Naive thymus-derived CD4-positive, alpha-beta T cell (primary cell): ENCODE data around the gene FLRT2. TPM values are rescaled to one million over a fixed set of nuclear protein-coding genes. Genes with fewer than 3 reads are reported as not detected.

Source experiments
- ATAC-seq: fragments of 150-1000 bp; cut with Tn5 transposase; 2 replicates; pipeline ENCODE4 v1.10.0; 2021; ENCODE audit warnings: mild to moderate bottlenecking, moderate library complexity
- CTCF ChIA-PET: fragments of 350-600 bp; sonication (Branson Sonifier 250); formaldehyde crosslinking; loops from one replicate; lab custom pipeline; 2021; ENCODE audit warnings: antibody characterized with exemption; lab: Charles Lee
- POLR2A ChIA-PET: fragments of 350-600 bp; sonication (Branson Sonifier 250); formaldehyde crosslinking; loops from one replicate; lab custom pipeline; 2021; ENCODE audit warnings: antibody characterized with exemption, inconsistent platforms; lab: Charles Lee
- DNase-seq, 9 donors: peaks; one replicate each; pipeline versions ENCODE4 v3.0.0 to v3.0.0-alpha.2; 2020 to 2022; ENCODE audit warnings: mixed read lengths in 1 of 9
- H3K27ac ChIP-seq: one replicate; pipeline ENCODE4 v1.7.0; 2013; ENCODE audit warnings: mild to moderate bottlenecking, low read depth, low read length, moderate library complexity
- H3K27me3 ChIP-seq, 2 donors: one replicate each; pipeline ENCODE4 v1.7.0; 2013; ENCODE audit warnings: low read length in 2 of 2, mild to moderate bottlenecking in 2 of 2, moderate library complexity in 2 of 2; ENCODE audit not compliant: control insufficient read depth in 2 of 2, insufficient read depth in 2 of 2
- H3K36me3 ChIP-seq, 3 experiments: 1 replicate in 2 of 3; 2 replicates in 1 of 3; pipeline ENCODE4 v1.7.0; 2013; ENCODE audit warnings: low read length in 3 of 3, mild to moderate bottlenecking in 3 of 3, moderate library complexity in 1 of 3; ENCODE audit not compliant: insufficient read depth in 3 of 3, control insufficient read depth in 2 of 3
- H3K4me1 ChIP-seq, 2 donors: one replicate each; pipeline ENCODE4 v1.7.0; 2013; ENCODE audit warnings: low read length in 2 of 2, mild to moderate bottlenecking in 2 of 2, moderate library complexity in 1 of 2; ENCODE audit not compliant: control insufficient read depth in 2 of 2, insufficient read depth in 2 of 2
- H3K4me3 ChIP-seq: 2 replicates; pipeline ENCODE4 v1.7.0; 2013; ENCODE audit warnings: mild to moderate bottlenecking, low read length
- H3K9me3 ChIP-seq, 3 experiments: 1 replicate in 2 of 3; 2 replicates in 1 of 3; pipeline ENCODE4 v1.7.0; 2013; ENCODE audit warnings: low read length in 3 of 3; ENCODE audit not compliant: control insufficient read depth in 2 of 3
- H3K27ac Mint-ChIP-seq, 9 donors: one replicate each; pipeline ENCODE4 v1.8.0; 2020 to 2022; ENCODE audit warnings: mixed read lengths in 9 of 9, mild to moderate bottlenecking in 8 of 9, moderate library complexity in 5 of 9, inconsistent platforms in 2 of 9
- H3K27me3 Mint-ChIP-seq, 5 donors: one replicate each; pipeline ENCODE4 v1.8.0; 2021 to 2022; ENCODE audit warnings: mixed read lengths in 5 of 5, mild to moderate bottlenecking in 1 of 5
- H3K36me3 Mint-ChIP-seq, 5 donors: one replicate each; pipeline ENCODE4 v1.8.0; 2020 to 2022; ENCODE audit warnings: mixed read lengths in 5 of 5, mild to moderate bottlenecking in 3 of 5, inconsistent platforms in 1 of 5
- H3K4me1 Mint-ChIP-seq, 7 donors: one replicate each; pipeline ENCODE4 v1.8.0; 2020 to 2022; ENCODE audit warnings: mixed read lengths in 7 of 7, mild to moderate bottlenecking in 3 of 7, inconsistent platforms in 1 of 7
- H3K4me3 Mint-ChIP-seq, 10 donors: one replicate each; pipeline ENCODE4 v1.8.0; 2020 to 2022; ENCODE audit warnings: mild to moderate bottlenecking in 10 of 10, mixed read lengths in 10 of 10, moderate library complexity in 6 of 10, inconsistent platforms in 2 of 10
- H3K9me3 Mint-ChIP-seq, 11 donors: one replicate each; pipeline ENCODE4 v1.8.0; 2020 to 2022; ENCODE audit warnings: mixed read lengths in 11 of 11, mild to moderate bottlenecking in 4 of 11, inconsistent platforms in 1 of 11, moderate library complexity in 1 of 11
- intact Hi-C, 2 donors: fragments of 100-400 bp; cut with micrococcal nuclease; formaldehyde crosslinking; loops; one replicate each; pipeline ENCODE4 v1.15.1; 2023
- polyA plus RNA-seq, 2 donors: library from polyadenylated mRNA; unstranded; fragments of 300-500 nt; fragmentation: Illumina TruSeq; gene quantifications; one replicate each; pipeline ENCODE4 v1.2.3, GENCODE V29; 2021
- total RNA-seq, 6 experiments: library from RNA in 5 of 6; stranded (reverse) in 5 of 6; gene quantifications; 1 replicate in 5 of 6; 2 replicates in 1 of 6; pipeline ENCODE4 v1.2.3 and lab custom pipeline; 2021 to 2026

FLRT2 gene
- total and polyA plus RNA-seq, 7 experiments from 2014 or later: not detected

GRCh38 chr14:85596562-85596961, 66.6 kb downstream of the FLRT2 start:
- no peak for DNase-seq
- ChIA-PET POLR2A (no interaction called here), CTCF (no interaction called here)
- intact Hi-C loops: no loop called here
- no peak overlapping the region for H3K4me3 Mint-ChIP-seq
- H3K36me3 Mint-ChIP-seq: no peaks in the 10 kb centered on the region
- H3K27ac Mint-ChIP-seq: no peak overlapping the region
- no peaks in the 10 kb centered on the region for H3K27me3 ChIP-seq
- no peak overlapping the region for H3K4me3 ChIP-seq
- no peaks in the 10 kb centered on the region for H3K4me1 Mint-ChIP-seq
- no peaks in the 10 kb centered on the region for H3K9me3 ChIP-seq
- H3K27me3 Mint-ChIP-seq: no peaks in the 10 kb centered on the region
- no peak overlapping the region for H3K27ac ChIP-seq
- ATAC-seq: no peak
- H3K36me3 ChIP-seq: no peaks in the 10 kb centered on the region
- no peaks in the 10 kb centered on the region for H3K4me1 ChIP-seq
- peaks cover 0 to 12% (median 0%) of the 10 kb centered on the region in 11 donors for H3K9me3 Mint-ChIP-seq

DNA sequence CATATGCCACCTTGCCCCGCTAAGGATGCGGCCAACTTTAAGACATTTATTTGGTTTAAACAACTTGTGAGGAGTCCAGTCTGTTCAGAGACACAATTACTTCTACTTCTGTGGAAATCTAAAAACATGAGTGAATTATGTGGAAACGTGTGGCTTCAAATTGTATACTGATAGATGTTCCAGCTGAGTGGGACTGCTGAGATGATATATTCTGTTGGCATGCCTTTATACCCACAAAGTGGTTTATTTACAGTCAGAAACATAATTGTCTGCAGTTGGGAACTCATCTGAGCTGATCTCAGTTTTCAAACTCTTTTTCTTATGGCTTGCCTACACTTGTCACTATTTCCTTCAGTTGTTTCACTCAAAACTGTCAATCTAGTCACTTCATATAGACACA, 67.8 kb downstream of the FLRT2 start:
- Histone ChIP-seq H3K4me1 (no peaks in the 10 kb centered on the region), H3K4me3 (no peak overlapping the region), H3K36me3 (no peaks in the 10 kb centered on the region), H3K27ac (no peak overlapping the region), H3K27me3 (no peaks in the 10 kb centered on the region), H3K9me3 (no peaks in the 10 kb centered on the region)
- POLR2A ChIA-PET: no interaction called here
- no peaks in the 10 kb centered on the region for H3K4me1 Mint-ChIP-seq
- intact Hi-C loops: no loop called here
- H3K9me3 Mint-ChIP-seq: peaks cover 0 to 18% (median 0%) of the 10 kb centered on the region in 11 donors
- H3K27ac Mint-ChIP-seq: no peak overlapping the region
- CTCF ChIA-PET: no interaction called here
- no peak for DNase-seq
- no peaks in the 10 kb centered on the region for H3K27me3 Mint-ChIP-seq
- H3K4me3 Mint-ChIP-seq: no peak overlapping the region
- H3K36me3 Mint-ChIP-seq: no peaks in the 10 kb centered on the region
- no peak for ATAC-seq

DNA sequence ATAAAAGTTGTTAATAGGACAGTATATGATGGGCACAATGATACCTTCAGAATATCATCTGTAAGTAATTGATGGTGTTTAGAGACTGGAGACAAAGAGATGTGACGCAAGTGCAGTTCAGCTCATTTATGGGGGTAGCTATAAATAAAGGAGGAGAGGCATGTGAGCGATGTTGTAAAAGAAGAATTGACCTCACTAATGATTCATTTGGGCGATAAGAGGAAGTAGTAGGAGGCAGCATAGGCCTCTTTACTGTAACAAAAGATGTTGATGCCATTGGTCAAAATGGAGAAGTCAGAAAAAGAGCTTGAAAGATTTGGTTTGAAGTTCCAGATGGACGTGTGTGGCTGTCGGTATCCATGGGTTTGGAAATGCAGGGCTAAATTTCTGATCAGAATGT, 70.0 kb downstream of the FLRT2 start:
- CTCF ChIA-PET: no interaction called here
- H3K27ac ChIP-seq: no peak overlapping the region
- ATAC-seq (peak; percentile 76), DNase-seq (no peak)
- H3K27me3 ChIP-seq: no peaks in the 10 kb centered on the region
- H3K4me3 Mint-ChIP-seq: no peak overlapping the region
- no peak overlapping the region for H3K27ac Mint-ChIP-seq
- H3K4me3 ChIP-seq: no peak overlapping the region
- POLR2A ChIA-PET: no interaction called here
- no peaks in the 10 kb centered on the region for H3K4me1 ChIP-seq
- H3K36me3 Mint-ChIP-seq: no peaks in the 10 kb centered on the region
- no peaks in the 10 kb centered on the region for H3K9me3 ChIP-seq
- H3K27me3 Mint-ChIP-seq: no peaks in the 10 kb centered on the region
- H3K36me3 ChIP-seq: no peaks in the 10 kb centered on the region
- intact Hi-C loops: no loop called here
- H3K4me1 Mint-ChIP-seq: no peaks in the 10 kb centered on the region
- H3K9me3 Mint-ChIP-seq: peaks cover 0 to 25% (median 1%) of the 10 kb centered on the region in 11 donors

DNA sequence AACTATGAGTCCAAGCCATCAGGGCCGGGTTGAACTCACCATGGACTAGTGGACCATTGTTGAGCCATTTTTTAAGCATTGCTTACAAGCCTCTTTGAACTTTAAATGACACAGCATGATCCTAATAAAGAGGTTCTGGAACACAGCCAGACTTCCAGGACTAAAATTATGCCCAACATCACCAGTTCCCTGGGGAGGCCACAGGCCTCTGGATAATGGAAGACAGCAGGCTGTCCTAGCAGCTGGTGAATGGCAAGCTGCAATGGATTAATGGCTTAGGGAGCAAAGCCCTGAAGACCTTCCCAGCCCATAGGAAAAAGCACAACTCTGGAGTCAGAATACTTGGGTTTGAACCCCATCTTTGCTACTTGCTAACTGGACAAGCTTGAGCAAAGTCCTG, 71.3 kb downstream of the FLRT2 start:
- H3K27ac ChIP-seq: no peak overlapping the region
- H3K4me3 ChIP-seq: no peak overlapping the region
- intact Hi-C loops: no loop called here
- H3K27me3 Mint-ChIP-seq: no peaks in the 10 kb centered on the region
- ChIA-PET POLR2A (no interaction called here), CTCF (no interaction called here)
- H3K36me3 Mint-ChIP-seq: no peaks in the 10 kb centered on the region
- H3K9me3 ChIP-seq: no peaks in the 10 kb centered on the region
- peaks cover 0 to 25% (median 1%) of the 10 kb centered on the region in 11 donors for H3K9me3 Mint-ChIP-seq
- no peaks in the 10 kb centered on the region for H3K4me1 ChIP-seq
- no peak overlapping the region for H3K4me3 Mint-ChIP-seq
- DNase-seq (no peak), ATAC-seq (no peak)
- H3K27me3 ChIP-seq: no peaks in the 10 kb centered on the region
- H3K27ac Mint-ChIP-seq: no peak overlapping the region
- no peaks in the 10 kb centered on the region for H3K36me3 ChIP-seq
- H3K4me1 Mint-ChIP-seq: no peaks in the 10 kb centered on the region

GRCh38 chr14:85601690-85602089, 71.7 kb downstream of the FLRT2 start:
- H3K9me3 Mint-ChIP-seq: peaks cover 0 to 23% (median 1%) of the 10 kb centered on the region in 11 donors
- Histone ChIP-seq H3K9me3 (no peaks in the 10 kb centered on the region), H3K4me1 (no peaks in the 10 kb centered on the region), H3K36me3 (no peaks in the 10 kb centered on the region), H3K4me3 (no peak overlapping the region), H3K27ac (no peak overlapping the region), H3K27me3 (no peaks in the 10 kb centered on the region)
- no peaks in the 10 kb centered on the region for H3K36me3 Mint-ChIP-seq
- H3K4me1 Mint-ChIP-seq: no peaks in the 10 kb centered on the region
- H3K27ac Mint-ChIP-seq: no peak overlapping the region
- no peaks in the 10 kb centered on the region for H3K27me3 Mint-ChIP-seq
- CTCF ChIA-PET: no interaction called here
- H3K4me3 Mint-ChIP-seq: no peak overlapping the region
- POLR2A ChIA-PET: no interaction called here
- no peak for DNase-seq
- no peak for ATAC-seq
- intact Hi-C loops: no loop called here

DNA sequence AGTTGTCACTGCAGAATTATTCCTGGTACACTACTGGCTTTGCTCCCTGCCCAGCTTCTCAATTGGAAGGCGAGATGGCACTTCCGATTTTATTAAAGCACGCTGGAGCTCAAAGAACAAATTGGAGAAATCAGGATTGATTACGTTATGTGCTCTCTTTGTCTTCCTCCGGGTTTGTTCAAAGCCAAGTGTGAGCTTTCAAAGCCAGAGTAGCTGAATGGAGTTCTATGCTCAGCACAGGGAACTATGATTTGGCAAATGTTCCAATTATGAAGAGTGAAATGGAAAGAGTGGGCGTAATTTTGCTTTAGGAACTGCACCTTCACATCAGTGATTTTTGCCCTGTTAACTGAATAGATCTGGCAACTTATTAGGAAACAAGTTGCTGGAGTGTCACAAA, 72.4 kb downstream of the FLRT2 start:
- Mint-ChIP-seq H3K9me3 (peaks cover 0 to 22% (median 1%) of the 10 kb centered on the region in 11 donors), H3K27ac (no peak overlapping the region), H3K4me1 (no peaks in the 10 kb centered on the region), H3K36me3 (no peaks in the 10 kb centered on the region), H3K27me3 (no peaks in the 10 kb centered on the region), H3K4me3 (no peak overlapping the region)
- intact Hi-C loops: no loop called here
- no peak for ATAC-seq
- H3K4me1 ChIP-seq: no peaks in the 10 kb centered on the region
- H3K27me3 ChIP-seq: no peaks in the 10 kb centered on the region
- POLR2A ChIA-PET: no interaction called here
- DNase-seq: no peak
- H3K27ac ChIP-seq: no peak overlapping the region
- H3K36me3 ChIP-seq: no peaks in the 10 kb centered on the region
- CTCF ChIA-PET: no interaction called here
- H3K9me3 ChIP-seq: no peaks in the 10 kb centered on the region
- no peak overlapping the region for H3K4me3 ChIP-seq

GRCh38 chr14:85604021-85604420, 74.1 kb downstream of the FLRT2 start:
- no peaks in the 10 kb centered on the region for H3K36me3 Mint-ChIP-seq
- ChIA-PET POLR2A (no interaction called here), CTCF (no interaction called here)
- no peaks in the 10 kb centered on the region for H3K4me1 ChIP-seq
- no peak overlapping the region for H3K4me3 Mint-ChIP-seq
- H3K9me3 Mint-ChIP-seq: peaks cover 0 to 24% (median 1%) of the 10 kb centered on the region in 11 donors
- intact Hi-C loops: no loop called here
- H3K9me3 ChIP-seq: no peaks in the 10 kb centered on the region
- H3K27me3 Mint-ChIP-seq: no peaks in the 10 kb centered on the region
- H3K4me3 ChIP-seq: no peak overlapping the region
- no peaks in the 10 kb centered on the region for H3K27me3 ChIP-seq
- H3K27ac Mint-ChIP-seq: no peak overlapping the region
- ATAC-seq: no peak
- no peak overlapping the region for H3K27ac ChIP-seq
- H3K36me3 ChIP-seq: no peaks in the 10 kb centered on the region
- no peaks in the 10 kb centered on the region for H3K4me1 Mint-ChIP-seq
- DNase-seq: no peak
